ENCODE measurements around the gene PALMD.

The PALMD gene

GRCh38 chr1:99621340-99621901 is 24.5 kb upstream of the PALMD start:
- TF ChIP-seq CTCF (IDR thresholded peaks at IDR 0.05) = no peak

- TF ChIP-seq CTCF (IDR thresholded peaks at IDR 0.05) = no peak
Observed at GRCh38 chr1:99622702-99623347, 23.1 kb upstream of the PALMD start.

- no peak for TF ChIP-seq CTCF (IDR thresholded peaks at IDR 0.05)
Observed at GRCh38 chr1:99623554-99623953, 22.4 kb upstream of the PALMD start.

- TF ChIP-seq CTCF (IDR thresholded peaks at IDR 0.05) = no peak
Observed at GRCh38 chr1:99627615-99628014, 18.3 kb upstream of the PALMD start.

- TF ChIP-seq CTCF (IDR thresholded peaks at IDR 0.05) = no peak
Observed at GRCh38 chr1:99629164-99629563, 16.7 kb upstream of the PALMD start.

GRCh38 chr1:99634971-99635624 is 10.8 kb upstream of the PALMD start:
- no peak for TF ChIP-seq CTCF (IDR thresholded peaks at IDR 0.05)

GRCh38 chr1:99635664-99636063 is 10.2 kb upstream of the PALMD start:
- no peak for TF ChIP-seq CTCF (IDR thresholded peaks at IDR 0.05)
